OCI-LY7 (cell line): ENCODE measurements around the gene AMBP. TPM values are rescaled to one million over a fixed set of nuclear protein-coding genes. Genes with fewer than 3 reads are reported as not detected.

Experiments
- BruUV-seq: library from RNA; stranded (reverse); fragments of 400-500 nt; replicated peaks from 2 replicates; lab custom pipeline; 2021; lab: Mats Ljungman, UMichigan
- CTCF ChIA-PET: fragments of 300-600 bp; sonication (Branson Sonifier 250); formaldehyde crosslinking; loops from one replicate; lab custom pipeline; 2022; ENCODE audit warnings: antibody characterized with exemption; ENCODE audit not compliant: unreplicated experiment; lab: Charles Lee
- POLR2A ChIA-PET: fragments of 300-600 bp; sonication (Branson Sonifier 250); formaldehyde crosslinking; loops from one replicate; lab custom pipeline; 2022; ENCODE audit warnings: antibody characterized with exemption; lab: Charles Lee
- DNase-seq: peaks from one replicate; pipeline ENCODE4 v3.0.0-alpha.2; 2015; ENCODE audit warnings: low spot score
- H2AFZ ChIP-seq: fragments of 200-600 bp; sonication (generic), shearing (Covaris generic); 2 replicates; pipeline ENCODE4 v1.6.1; 2014; ENCODE audit warnings: mild to moderate bottlenecking, antibody characterized with exemption, low read length, moderate library complexity
- H3K27ac ChIP-seq: fragments of 200-600 bp; sonication (generic); 2 replicates; pipeline ENCODE4 v1.5.1; 2014; ENCODE audit warnings: mixed run types, low read depth, mild to moderate bottlenecking, moderate library complexity, low read length, inconsistent platforms; ENCODE audit not compliant: poor library complexity, severe bottlenecking
- H3K36me3 ChIP-seq: fragments of 200-600 bp; sonication (generic); 2 replicates; pipeline ENCODE4 v1.6.1; 2014; ENCODE audit warnings: mild to moderate bottlenecking, antibody characterized with exemption, low read length, moderate library complexity, mixed read lengths; ENCODE audit not compliant: insufficient read depth
- H3K4me1 ChIP-seq: fragments of 200-600 bp; sonication (generic); 2 replicates; pipeline ENCODE4 v1.5.1; 2014; ENCODE audit warnings: mild to moderate bottlenecking, low read length; ENCODE audit not compliant: insufficient read depth, poor library complexity, severe bottlenecking
- H3K4me2 ChIP-seq: fragments of 200-600 bp; sonication (generic); 2 replicates; pipeline ENCODE4 v1.6.1; 2014; ENCODE audit warnings: mild to moderate bottlenecking, low read length
- H3K4me3 ChIP-seq: fragments of 200-600 bp; sonication (generic); 2 replicates; pipeline ENCODE4 v1.5.1; 2014; ENCODE audit warnings: mild to moderate bottlenecking, low read depth, low read length; ENCODE audit not compliant: poor library complexity, severe bottlenecking
- H3K79me2 ChIP-seq: fragments of 200-600 bp; sonication (generic); 2 replicates; pipeline ENCODE4 v1.6.1; 2016; ENCODE audit warnings: low read depth, mild to moderate bottlenecking, low read length, moderate library complexity, mixed read lengths; ENCODE audit not compliant: insufficient read depth
- H3K9me2 ChIP-seq: fragments of 200-600 bp; sonication (generic); 2 replicates; pipeline ENCODE4 v1.6.1; 2016; ENCODE audit warnings: mild to moderate bottlenecking, low read length, mixed read lengths; ENCODE audit not compliant: insufficient read depth
- H3K9me3 ChIP-seq: fragments of 200-600 bp; sonication (generic); 2 replicates; pipeline ENCODE4 v1.6.1; 2014; ENCODE audit warnings: mild to moderate bottlenecking, mixed run types, low read length, mixed read lengths
- H4K20me1 ChIP-seq: fragments of 200-600 bp; sonication (generic); 2 replicates; pipeline ENCODE4 v1.6.1; 2014; ENCODE audit warnings: mild to moderate bottlenecking, antibody characterized with exemption, low read length, moderate library complexity, mixed read lengths; ENCODE audit not compliant: insufficient read depth
- EZH2phosphoT487 ChIP-seq: fragments of 200-600 bp; sonication (generic); IDR thresholded peaks from 2 replicates; pipeline ENCODE4 v1.6.1; 2018; ENCODE audit warnings: low read depth, borderline replicate concordance, mild to moderate bottlenecking, mixed run types, antibody characterized with exemption, low read length, moderate library complexity, mixed read lengths
- intact Hi-C: fragments of 100-400 bp; cut with micrococcal nuclease; formaldehyde crosslinking; loops from one replicate; pipeline ENCODE4 v1.10.0; 2022; ENCODE audit not compliant: unreplicated experiment
- total RNA-seq, 2 experiments: library from RNA; depleted of rRNA in 1 of 2; stranded (reverse); fragments of >200 nt in 1 of 2; shearing (Covaris generic) in 1 of 2; gene quantifications; 2 replicates each; pipeline ENCODE4 v1.2.3, GENCODE V29; 2014 to 2022
- TF ChIP-seq, protein P1 (sequence below): fragments of 200-600 bp; sonication (generic); conservative IDR thresholded peaks from 2 replicates; pipeline ENCODE4 v1.5.1; 2014; ENCODE audit warnings: mild to moderate bottlenecking, antibody characterized with exemption, low read length, moderate library complexity, mixed read lengths

The AMBP gene
- total RNA-seq, 2 experiments from 2014 or later: not detected

DNA sequence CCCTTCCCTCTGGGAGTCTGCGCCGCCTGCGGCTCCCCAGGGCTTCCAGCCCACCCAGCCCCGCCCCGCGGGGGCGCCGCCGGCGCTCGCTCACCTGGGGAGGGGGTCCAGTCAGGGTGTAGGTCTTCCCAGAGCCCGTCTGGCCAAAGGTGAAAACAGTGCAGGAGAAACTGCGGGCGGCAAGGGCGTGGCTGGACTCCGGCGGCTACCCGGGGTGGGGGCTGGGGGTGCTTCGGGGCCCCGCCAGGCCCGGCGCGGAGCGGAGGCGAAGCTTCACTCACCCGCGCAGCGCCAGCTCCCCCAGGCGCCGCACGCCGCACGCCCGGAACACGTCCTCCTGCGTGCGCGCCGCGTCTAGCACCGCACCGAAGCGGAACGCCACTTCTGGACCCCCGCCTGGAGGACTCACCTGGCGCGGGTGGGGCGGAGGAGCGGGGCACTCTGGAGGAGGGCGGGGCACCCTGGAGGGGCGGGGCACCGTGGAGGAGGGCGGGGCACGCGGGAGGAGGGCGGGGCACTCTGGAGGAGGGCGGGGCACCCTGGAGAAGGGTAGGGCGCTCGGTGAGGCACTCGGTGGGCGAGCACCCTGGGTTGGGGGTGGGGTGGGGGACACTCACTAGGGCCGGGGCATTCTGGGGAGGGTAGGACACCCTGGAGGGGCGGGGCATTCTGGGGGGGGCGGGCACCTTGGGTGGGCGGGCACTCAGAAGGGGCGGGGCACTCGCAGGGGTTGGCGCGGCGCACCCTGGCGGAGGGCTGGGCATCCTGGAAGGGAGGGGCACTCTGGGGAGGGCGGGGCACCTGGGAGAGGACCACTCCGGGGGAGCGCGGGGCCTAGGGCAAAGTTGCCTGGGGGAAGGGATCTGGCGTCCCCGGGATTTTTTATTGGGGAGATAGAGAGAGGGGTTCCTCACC, 20.2 kb upstream of the AMBP start:
- Histone ChIP-seq H4K20me1 (no peaks in the 10 kb centered on the region), H3K27ac (no peak overlapping the region), H3K9me3 (no peaks in the 10 kb centered on the region), H2AFZ (no peak overlapping the region), H3K4me3 (no peak overlapping the region), H3K79me2 (no peaks in the 10 kb centered on the region), H3K36me3 (no peaks in the 10 kb centered on the region), H3K4me2 (no peak overlapping the region), H3K9me2 (no peaks in the 10 kb centered on the region), H3K4me1 (no peaks in the 10 kb centered on the region)
- CTCF ChIA-PET: no interaction called here
- DNase-seq: no peak
- TF ChIP-seq EZH2phosphoT487: no peak
- TF ChIP-seq, protein P1, sequence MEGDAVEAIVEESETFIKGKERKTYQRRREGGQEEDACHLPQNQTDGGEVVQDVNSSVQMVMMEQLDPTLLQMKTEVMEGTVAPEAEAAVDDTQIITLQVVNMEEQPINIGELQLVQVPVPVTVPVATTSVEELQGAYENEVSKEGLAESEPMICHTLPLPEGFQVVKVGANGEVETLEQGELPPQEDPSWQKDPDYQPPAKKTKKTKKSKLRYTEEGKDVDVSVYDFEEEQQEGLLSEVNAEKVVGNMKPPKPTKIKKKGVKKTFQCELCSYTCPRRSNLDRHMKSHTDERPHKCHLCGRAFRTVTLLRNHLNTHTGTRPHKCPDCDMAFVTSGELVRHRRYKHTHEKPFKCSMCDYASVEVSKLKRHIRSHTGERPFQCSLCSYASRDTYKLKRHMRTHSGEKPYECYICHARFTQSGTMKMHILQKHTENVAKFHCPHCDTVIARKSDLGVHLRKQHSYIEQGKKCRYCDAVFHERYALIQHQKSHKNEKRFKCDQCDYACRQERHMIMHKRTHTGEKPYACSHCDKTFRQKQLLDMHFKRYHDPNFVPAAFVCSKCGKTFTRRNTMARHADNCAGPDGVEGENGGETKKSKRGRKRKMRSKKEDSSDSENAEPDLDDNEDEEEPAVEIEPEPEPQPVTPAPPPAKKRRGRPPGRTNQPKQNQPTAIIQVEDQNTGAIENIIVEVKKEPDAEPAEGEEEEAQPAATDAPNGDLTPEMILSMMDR: no peak
- POLR2A ChIA-PET: no interaction called here
- intact Hi-C loops: no loop called here
- BruUV-seq: no TSS peak

DNA sequence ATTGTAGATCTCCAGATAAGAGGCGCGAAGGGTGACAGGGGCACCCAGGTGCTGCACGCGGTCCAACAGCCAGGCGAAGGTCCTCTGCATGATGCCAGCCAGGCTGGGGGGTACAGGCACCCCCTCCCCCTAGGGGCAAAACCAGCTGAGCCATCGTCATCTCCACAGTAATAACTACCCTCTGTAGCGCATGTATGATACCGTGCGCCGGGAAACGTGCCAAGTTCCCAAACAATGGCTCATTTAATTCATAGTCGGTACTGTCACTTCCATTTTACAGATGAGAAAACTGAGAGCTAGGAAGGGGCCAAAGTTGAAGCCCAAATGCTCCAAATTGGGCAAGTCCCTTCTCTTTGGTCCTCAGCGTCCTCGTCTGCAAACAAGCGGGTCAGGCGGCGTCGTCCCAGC, 19.5 kb upstream of the AMBP start:
- Histone ChIP-seq H3K36me3 (no peaks in the 10 kb centered on the region), H3K4me3 (no peak overlapping the region), H2AFZ (no peak overlapping the region), H4K20me1 (no peaks in the 10 kb centered on the region), H3K4me1 (no peaks in the 10 kb centered on the region), H3K79me2 (no peaks in the 10 kb centered on the region), H3K27ac (no peak overlapping the region), H3K9me3 (no peaks in the 10 kb centered on the region), H3K4me2 (no peak overlapping the region), H3K9me2 (no peaks in the 10 kb centered on the region)
- no peak for DNase-seq
- ChIA-PET POLR2A (no interaction called here), CTCF (no interaction called here)
- intact Hi-C loops: no loop called here
- no TSS peak for BruUV-seq
- TF ChIP-seq, protein P1: no peak
- no peak for TF ChIP-seq EZH2phosphoT487
